Stimulated activated naive CD8-positive, alpha-beta T cell treated with anti-CD3 and anti-CD28 coated beads, Interleukin-15, amount 100 ng/mL, for 72 hours (primary cell): ENCODE measurements around the gene SLC40A1.
"Not testable (repeated sequence)": the region's sequence is repeated elsewhere in the genome, so short reads cannot be mapped to it uniquely, and the experiment has no call there.

Source experiments
- ATAC-seq: fragments of 150-1000 bp; cut with Tn5 transposase; 2 replicates; pipeline ENCODE4 v1.10.0; 2021; ENCODE audit warnings: mild to moderate bottlenecking, moderate library complexity
- DNase-seq, 2 donors: peaks; one replicate each; pipeline ENCODE4 v3.0.0; 2021 to 2022
- H3K27ac Mint-ChIP-seq, 2 donors: one replicate each; pipeline ENCODE4 v1.8.0; 2022; ENCODE audit warnings: mild to moderate bottlenecking in 2 of 2, mixed read lengths in 2 of 2, moderate library complexity in 2 of 2
- H3K27me3 Mint-ChIP-seq: one replicate; pipeline ENCODE4 v1.8.0; 2022; ENCODE audit warnings: mixed read lengths
- H3K4me1 Mint-ChIP-seq: one replicate; pipeline ENCODE4 v1.8.0; 2022; ENCODE audit warnings: mild to moderate bottlenecking, mixed read lengths
- H3K4me3 Mint-ChIP-seq, 2 donors: one replicate each; pipeline ENCODE4 v1.8.0; 2022; ENCODE audit warnings: mild to moderate bottlenecking in 2 of 2, mixed read lengths in 2 of 2, moderate library complexity in 1 of 2
- H3K9me3 Mint-ChIP-seq, 2 donors: one replicate each; pipeline ENCODE4 v1.8.0; 2022; ENCODE audit warnings: mixed read lengths in 2 of 2

SLC40A1 gene

GRCh38 chr2:189609853-189610252 lies 29.3 kb upstream of the SLC40A1 start:
- no peak overlapping the region for H3K27ac Mint-ChIP-seq
- H3K27me3 Mint-ChIP-seq, result no peaks in the 10 kb centered on the region
- DNase-seq (no peak), ATAC-seq (no peak)
- no peaks in the 10 kb centered on the region for H3K9me3 Mint-ChIP-seq
- no peaks in the 10 kb centered on the region for H3K4me1 Mint-ChIP-seq
- H3K4me3 Mint-ChIP-seq, result no peak overlapping the region

GRCh38 chr2:189609423-189609816 lies 28.8 kb upstream of the SLC40A1 start:
- Mint-ChIP-seq H3K27me3 (no peaks in the 10 kb centered on the region), H3K9me3 (no peaks in the 10 kb centered on the region), H3K4me3 (no peak overlapping the region), H3K27ac (peak overlapping the region in 1 of 2 donors; percentile 25), H3K4me1 (no peaks in the 10 kb centered on the region)
- no peak for ATAC-seq
- no peak for DNase-seq

- DNase-seq (no peak), ATAC-seq (no peak)
- Mint-ChIP-seq H3K9me3 (no peaks in the 10 kb centered on the region), H3K27ac (peak overlapping the region in 1 of 2 donors; percentile 25), H3K27me3 (no peaks in the 10 kb centered on the region), H3K4me1 (no peaks in the 10 kb centered on the region), H3K4me3 (no peak overlapping the region)
These were observed 28.3 kb upstream of the SLC40A1 start for GRCh38 chr2:189608795-189609422.

GRCh38 chr2:189608170-189608569 lies 27.6 kb upstream of the SLC40A1 start:
- no peaks in the 10 kb centered on the region for H3K27me3 Mint-ChIP-seq
- DNase-seq (no peak), ATAC-seq (no peak)
- H3K27ac Mint-ChIP-seq, result no peak overlapping the region
- no peak overlapping the region for H3K4me3 Mint-ChIP-seq
- no peaks in the 10 kb centered on the region for H3K4me1 Mint-ChIP-seq
- H3K9me3 Mint-ChIP-seq, result no peaks in the 10 kb centered on the region

GRCh38 chr2:189602233-189602632 lies 21.6 kb upstream of the SLC40A1 start:
- Mint-ChIP-seq H3K27ac (no peak overlapping the region), H3K27me3 (no peaks in the 10 kb centered on the region), H3K4me3 (no peak overlapping the region), H3K4me1 (no peaks in the 10 kb centered on the region), H3K9me3 (no peaks in the 10 kb centered on the region)
- ATAC-seq (no peak), DNase-seq (no peak)

- not testable (repeated sequence) for ATAC-seq, H3K4me1 Mint-ChIP-seq, H3K27ac Mint-ChIP-seq, DNase-seq, H3K9me3 Mint-ChIP-seq, H3K4me3 Mint-ChIP-seq, H3K27me3 Mint-ChIP-seq
These were observed 21.1 kb upstream of the SLC40A1 start for GRCh38 chr2:189601652-189602051.

- H3K4me3 Mint-ChIP-seq, result no peak overlapping the region
- DNase-seq (no peak), ATAC-seq (peak; percentile 53)
These were observed 20.5 kb upstream of the SLC40A1 start for GRCh38 chr2:189601043-189601442.

GRCh38 chr2:189599245-189599644 lies 18.7 kb upstream of the SLC40A1 start:
- DNase-seq (no peak), ATAC-seq (no peak)
- Mint-ChIP-seq H3K4me3 (no peak overlapping the region), H3K4me1 (no peaks in the 10 kb centered on the region), H3K9me3 (no peaks in the 10 kb centered on the region), H3K27ac (no peak overlapping the region), H3K27me3 (no peaks in the 10 kb centered on the region)

More at GRCh38 chr2:189601043-189601442, 20.5 kb upstream of the SLC40A1 start:
- H3K27ac Mint-ChIP-seq, result no peak overlapping the region
- H3K27me3 Mint-ChIP-seq, result no peaks in the 10 kb centered on the region
- H3K4me1 Mint-ChIP-seq, result no peaks in the 10 kb centered on the region
- no peaks in the 10 kb centered on the region for H3K9me3 Mint-ChIP-seq

- Mint-ChIP-seq H3K27ac (no peak overlapping the region), H3K27me3 (no peaks in the 10 kb centered on the region), H3K4me1 (peaks cover 19% of the 10 kb centered on the region), H3K9me3 (no peaks in the 10 kb centered on the region), H3K4me3 (no peak overlapping the region)
- ATAC-seq (no peak), DNase-seq (no peak)
These were observed 14.8 kb upstream of the SLC40A1 start for GRCh38 chr2:189595417-189595816.

GRCh38 chr2:189594305-189594704 lies 13.7 kb upstream of the SLC40A1 start:
- DNase-seq (no peak), ATAC-seq (no peak)
- Mint-ChIP-seq H3K9me3 (no peaks in the 10 kb centered on the region), H3K27ac (no peak overlapping the region), H3K27me3 (no peaks in the 10 kb centered on the region), H3K4me3 (no peak overlapping the region), H3K4me1 (peaks cover 19% of the 10 kb centered on the region)

- no peak overlapping the region for H3K4me3 Mint-ChIP-seq
- H3K4me1 Mint-ChIP-seq, result peaks cover 19% of the 10 kb centered on the region
- no peaks in the 10 kb centered on the region for H3K27me3 Mint-ChIP-seq
- H3K27ac Mint-ChIP-seq, result peak overlapping the region in 1 of 2 donors; percentile 20
- no peak for DNase-seq
- no peak for ATAC-seq
- H3K9me3 Mint-ChIP-seq, result no peaks in the 10 kb centered on the region
These were observed 12.5 kb upstream of the SLC40A1 start for GRCh38 chr2:189593115-189593514.

- no peaks in the 10 kb centered on the region for H3K9me3 Mint-ChIP-seq
- H3K27ac Mint-ChIP-seq, result peak overlapping the region in 1 of 2 donors; percentile 20
- peaks cover 19% of the 10 kb centered on the region for H3K4me1 Mint-ChIP-seq
- no peak for DNase-seq
- no peak for ATAC-seq
- no peak overlapping the region for H3K4me3 Mint-ChIP-seq
- H3K27me3 Mint-ChIP-seq, result no peaks in the 10 kb centered on the region
These were observed 11.9 kb upstream of the SLC40A1 start for GRCh38 chr2:189592353-189592984.

- H3K4me1 Mint-ChIP-seq, result peaks cover 13% of the 10 kb centered on the region
- H3K27ac Mint-ChIP-seq, result no peak overlapping the region
- no peak overlapping the region for H3K4me3 Mint-ChIP-seq
- H3K9me3 Mint-ChIP-seq, result no peaks in the 10 kb centered on the region
- peaks cover 4% of the 10 kb centered on the region for H3K27me3 Mint-ChIP-seq
- ATAC-seq (no peak), DNase-seq (no peak)
These were observed 7.2 kb upstream of the SLC40A1 start for GRCh38 chr2:189587780-189588179.

GRCh38 chr2:189585226-189585756 lies 4.7 kb upstream of the SLC40A1 start:
- ATAC-seq, result no peak
- Mint-ChIP-seq H3K27ac (no peak overlapping the region), H3K4me1 (peaks cover 18% of the 10 kb centered on the region), H3K27me3 (peaks cover 23% of the 10 kb centered on the region), H3K4me3 (no peak overlapping the region), H3K9me3 (no peaks in the 10 kb centered on the region)
- DNase-seq, result no peak

GRCh38 chr2:189584686-189585085 lies 4.1 kb upstream of the SLC40A1 start:
- H3K27ac Mint-ChIP-seq, result no peak overlapping the region
- no peak for DNase-seq
- H3K27me3 Mint-ChIP-seq, result peaks cover 27% of the 10 kb centered on the region
- no peak for ATAC-seq
- H3K4me3 Mint-ChIP-seq, result no peak overlapping the region
- H3K9me3 Mint-ChIP-seq, result no peaks in the 10 kb centered on the region
- H3K4me1 Mint-ChIP-seq, result peaks cover 24% of the 10 kb centered on the region
